Small intestine (tissue), 16 donors: ENCODE data around the gene PRUNE2. TPM values are rescaled to one million over a fixed set of nuclear protein-coding genes. Genes with fewer than 3 reads are reported as not detected.
"Not testable (repeated sequence)": the region's sequence is repeated elsewhere in the genome, so short reads cannot be mapped to it uniquely, and the experiment has no call there.

Experiments used
- DNase-seq, 2 donors: peaks; one replicate each; pipeline versions ENCODE4 v3.0.0 to v3.0.0-alpha.2; 2013
- FAIRE-seq: peaks from 2 replicates; lab custom pipeline; 2012; peaks lifted over from hg19 to GRCh38; lab: Jason Lieb, UNC
- H3K27ac ChIP-seq, 3 donors: one replicate each; pipeline ENCODE4 v1.5.1; 2013; ENCODE audit warnings: low read length in 2 of 3, mild to moderate bottlenecking in 2 of 3, control low read depth in 1 of 3, inconsistent platforms in 1 of 3, low read depth in 1 of 3, moderate library complexity in 1 of 3
- H3K27me3 ChIP-seq, 3 donors: one replicate each; pipeline ENCODE4 v1.6.1; 2013; ENCODE audit warnings: low read length in 3 of 3, inconsistent platforms in 1 of 3; ENCODE audit not compliant: control insufficient read depth in 3 of 3, insufficient read depth in 3 of 3
- H3K36me3 ChIP-seq, 3 donors: one replicate each; pipeline ENCODE4 v1.6.1; 2013; ENCODE audit warnings: low read length in 3 of 3, inconsistent platforms in 1 of 3, low read depth in 1 of 3, mild to moderate bottlenecking in 1 of 3, moderate library complexity in 1 of 3; ENCODE audit not compliant: control insufficient read depth in 3 of 3, insufficient read depth in 2 of 3
- H3K4me1 ChIP-seq, 3 donors: one replicate each; pipeline ENCODE4 v1.6.1; 2013; ENCODE audit warnings: low read length in 2 of 3, inconsistent platforms in 1 of 3, low read depth in 1 of 3, mild to moderate bottlenecking in 1 of 3, moderate library complexity in 1 of 3; ENCODE audit not compliant: control insufficient read depth in 3 of 3, insufficient read depth in 2 of 3
- H3K4me3 ChIP-seq, 3 donors: one replicate each; pipeline ENCODE4 v1.5.1; 2013; ENCODE audit warnings: low read length in 3 of 3, control low read depth in 1 of 3, inconsistent platforms in 1 of 3, low read depth in 1 of 3, mild to moderate bottlenecking in 1 of 3, moderate library complexity in 1 of 3
- H3K9me3 ChIP-seq, 2 donors: one replicate each; pipeline ENCODE4 v1.6.1; 2013; ENCODE audit warnings: low read depth in 1 of 2, low read length in 1 of 2; ENCODE audit not compliant: control insufficient read depth in 2 of 2, insufficient read depth in 1 of 2
- WGBS, 3 donors: extraction: QIAGEN DNeasy Blood & Tissue Kit; methylation state at CpG; one replicate each; pipeline ENCODE4 v1.1.7; 2013; 5-methylcytosine and 5-hydroxymethylcytosine counted together
- long read RNA-seq, 10 donors: transcript quantifications; one replicate each; lab custom pipeline, GENCODE V29; 2026
- polyA plus RNA-seq, 4 donors: library from polyadenylated mRNA; stranded (reverse) in 3 of 4; unstranded in 1 of 4; fragments of 200-250 nt in 3 of 4; fragments of 120-200 nt in 1 of 4; gene quantifications; one replicate each; pipeline versions ENCODE4 v1.2.1 to v1.2.3, GENCODE V29; 2013
- donor health status: healthy with polysubstance abuse.
- donor health status: control.
- donor health status: control.
- donor health status: Bipolar disorder and iron deficiency.
- donor health status: healthy.

The PRUNE2 gene, protein sequence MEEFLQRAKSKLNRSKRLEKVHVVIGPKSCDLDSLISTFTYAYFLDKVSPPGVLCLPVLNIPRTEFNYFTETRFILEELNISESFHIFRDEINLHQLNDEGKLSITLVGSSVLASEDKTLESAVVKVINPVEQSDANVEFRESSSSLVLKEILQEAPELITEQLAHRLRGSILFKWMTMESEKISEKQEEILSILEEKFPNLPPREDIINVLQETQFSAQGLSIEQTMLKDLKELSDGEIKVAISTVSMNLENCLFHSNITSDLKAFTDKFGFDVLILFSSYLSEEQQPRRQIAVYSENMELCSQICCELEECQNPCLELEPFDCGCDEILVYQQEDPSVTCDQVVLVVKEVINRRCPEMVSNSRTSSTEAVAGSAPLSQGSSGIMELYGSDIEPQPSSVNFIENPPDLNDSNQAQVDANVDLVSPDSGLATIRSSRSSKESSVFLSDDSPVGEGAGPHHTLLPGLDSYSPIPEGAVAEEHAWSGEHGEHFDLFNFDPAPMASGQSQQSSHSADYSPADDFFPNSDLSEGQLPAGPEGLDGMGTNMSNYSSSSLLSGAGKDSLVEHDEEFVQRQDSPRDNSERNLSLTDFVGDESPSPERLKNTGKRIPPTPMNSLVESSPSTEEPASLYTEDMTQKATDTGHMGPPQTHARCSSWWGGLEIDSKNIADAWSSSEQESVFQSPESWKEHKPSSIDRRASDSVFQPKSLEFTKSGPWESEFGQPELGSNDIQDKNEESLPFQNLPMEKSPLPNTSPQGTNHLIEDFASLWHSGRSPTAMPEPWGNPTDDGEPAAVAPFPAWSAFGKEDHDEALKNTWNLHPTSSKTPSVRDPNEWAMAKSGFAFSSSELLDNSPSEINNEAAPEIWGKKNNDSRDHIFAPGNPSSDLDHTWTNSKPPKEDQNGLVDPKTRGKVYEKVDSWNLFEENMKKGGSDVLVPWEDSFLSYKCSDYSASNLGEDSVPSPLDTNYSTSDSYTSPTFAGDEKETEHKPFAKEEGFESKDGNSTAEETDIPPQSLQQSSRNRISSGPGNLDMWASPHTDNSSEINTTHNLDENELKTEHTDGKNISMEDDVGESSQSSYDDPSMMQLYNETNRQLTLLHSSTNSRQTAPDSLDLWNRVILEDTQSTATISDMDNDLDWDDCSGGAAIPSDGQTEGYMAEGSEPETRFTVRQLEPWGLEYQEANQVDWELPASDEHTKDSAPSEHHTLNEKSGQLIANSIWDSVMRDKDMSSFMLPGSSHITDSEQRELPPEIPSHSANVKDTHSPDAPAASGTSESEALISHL (N-terminal part only)
- 10 to 100 TPM in 2 of 4 donors, 1 to 10 TPM in 2; 1.1 to 62.1 (median 7.5) TPM for polyA plus RNA-seq
- long read RNA-seq, donor 1, partial matches to known transcripts, result 64 of 67 reads
- long read RNA-seq, donor 1, other reads (novel, unspliced or antisense), result 0 of 67 reads
- long read RNA-seq, donor 2, partial matches to known transcripts, result 0 of 1 reads
- long read RNA-seq, donor 2, other reads (novel, unspliced or antisense), result 0 of 1 reads
- long read RNA-seq, donor 3, partial matches to known transcripts, result 18 of 19 reads
- long read RNA-seq, donor 3, other reads (novel, unspliced or antisense), result 0 of 19 reads
- long read RNA-seq, donor 4, result 0 reads
- long read RNA-seq, donor 5, partial matches to known transcripts, result 17 of 22 reads
- long read RNA-seq, donor 5, other reads (novel, unspliced or antisense), result 5 of 22 reads
- long read RNA-seq, donor 6, partial matches to known transcripts, result 0 of 2 reads
- long read RNA-seq, donor 6, other reads (novel, unspliced or antisense), result 0 of 2 reads
- long read RNA-seq, donor 7, result 0 reads
- long read RNA-seq, donor 8, result 0 reads
- long read RNA-seq, donor 9, partial matches to known transcripts, result 7 of 7 reads
- long read RNA-seq, donor 9, other reads (novel, unspliced or antisense), result 0 of 7 reads
- long read RNA-seq, donor 10, partial matches to known transcripts, result 29 of 30 reads
- long read RNA-seq, donor 10, other reads (novel, unspliced or antisense), result 0 of 30 reads

DNA sequence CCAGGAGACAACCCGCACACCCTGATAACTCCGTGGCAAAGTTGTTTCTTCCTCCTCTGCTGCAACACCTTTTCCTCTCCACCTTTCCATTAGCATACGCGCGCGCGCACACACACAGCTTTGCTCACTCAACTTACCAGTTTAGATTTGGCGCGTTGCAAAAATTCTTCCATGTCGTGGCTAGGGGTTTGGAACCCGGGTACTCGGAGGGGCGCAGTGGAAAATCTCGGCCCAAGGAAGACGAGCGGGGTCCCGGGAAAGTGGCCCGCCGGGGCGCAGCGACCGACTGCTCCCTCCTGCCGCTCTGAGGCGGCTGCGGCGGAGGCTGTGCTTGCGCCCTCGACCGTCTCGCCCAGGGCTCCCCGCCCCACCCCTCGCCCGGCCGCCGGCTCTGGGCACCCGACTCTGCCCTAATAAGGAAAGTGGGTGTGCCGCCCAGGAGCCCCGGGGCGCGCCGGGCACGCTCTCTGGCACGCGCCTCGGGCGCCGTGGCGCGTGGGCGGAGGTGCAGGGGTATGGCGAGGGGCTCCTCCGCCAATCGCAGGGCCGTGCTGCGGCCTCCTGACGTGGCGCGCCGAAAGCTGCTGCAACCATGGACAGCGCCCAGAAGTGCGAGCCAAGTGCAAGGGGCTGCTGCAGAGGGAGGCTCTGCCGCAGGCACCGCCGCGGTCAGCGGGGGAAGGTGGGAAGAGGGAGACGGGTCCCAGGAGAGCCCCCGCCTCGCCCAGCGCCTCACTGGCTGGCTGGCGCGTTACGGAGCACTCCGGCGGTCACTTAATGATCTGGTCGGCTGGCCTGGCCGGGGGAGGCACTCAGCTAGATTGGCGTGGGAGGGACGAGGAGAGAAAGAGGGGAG, at the start of gene PRUNE2:
PRUNE2 (minus strand) TSS at position 324 of the 856 bp plus-strand sequence; CDS start at position 173, 151 bp downstream.
- Histone ChIP-seq H3K27ac (no peak within 1 kb of the TSS), H3K4me1 (peaks cover 0 to 9% (median 0%) of the 10 kb centered on the region in 3 donors), H3K9me3 (no peaks in the 10 kb centered on the region), H3K27me3 (peaks cover 0 to 59% (median 10%) of the 10 kb centered on the region in 3 donors), H3K4me3 (peak within 1 kb of the TSS in 2 of 3 donors; percentile 13 to 45), H3K36me3 (no peaks in the 10 kb centered on the region)
- DNase-seq, result peak; percentile 69 to 90
- no peak for FAIRE-seq
- 2 to 3% (median 3%) methylated on average over 70 to 79 of the region's 79 CpGs for WGBS, 3 donors

DNA sequence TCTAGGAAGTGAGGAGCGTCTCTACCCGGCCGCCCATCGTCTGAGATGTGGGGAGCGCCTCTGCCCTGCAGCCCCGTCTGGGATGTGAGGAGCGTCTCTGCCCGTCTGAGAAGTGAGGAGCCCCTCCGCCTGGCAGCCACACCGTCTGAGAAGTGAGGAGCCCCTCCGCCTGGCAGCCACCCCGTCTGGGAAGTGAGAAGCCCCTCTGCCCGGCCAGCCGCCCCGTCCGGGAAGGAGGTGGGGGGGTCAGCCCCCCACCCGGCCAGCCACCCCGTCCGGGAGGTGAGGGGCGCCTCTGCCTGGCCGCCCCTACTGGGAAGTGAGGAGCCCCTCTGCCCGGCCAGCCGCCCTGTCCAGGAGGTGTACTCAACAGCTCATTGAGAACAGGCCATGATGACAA, 49.5 kb upstream of the PRUNE2 start:
- WGBS, 3 donors, result 86 to 96% (median 92%) methylated on average over 19 to 23 of the region's 23 CpGs
- not testable (repeated sequence) for H3K4me3 ChIP-seq, DNase-seq, H3K27ac ChIP-seq, H3K27me3 ChIP-seq, H3K36me3 ChIP-seq, FAIRE-seq, H3K4me1 ChIP-seq, H3K9me3 ChIP-seq

DNA sequence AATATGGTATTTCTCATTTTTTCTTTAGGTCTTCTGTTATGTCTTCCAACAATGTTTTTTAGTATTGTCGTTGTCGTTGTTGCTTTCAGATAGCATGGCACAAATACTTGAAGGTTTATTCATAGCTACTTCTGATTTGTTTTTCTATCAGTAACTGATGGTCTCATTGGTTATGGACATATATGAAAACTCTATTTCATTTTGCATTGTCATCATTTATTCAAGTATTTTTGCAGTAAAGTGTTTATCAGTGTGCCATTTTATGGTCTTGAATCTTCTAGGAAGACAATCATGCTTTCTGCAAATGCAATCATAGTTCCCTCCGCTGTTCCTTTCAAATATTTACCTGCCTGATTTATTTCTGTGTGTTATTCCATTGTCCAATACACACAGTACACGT, 44.0 kb upstream of the PRUNE2 start:
- Histone ChIP-seq H3K4me1 (no peaks in the 10 kb centered on the region), H3K9me3 (no peaks in the 10 kb centered on the region), H3K4me3 (no peak overlapping the region), H3K36me3 (no peaks in the 10 kb centered on the region), H3K27me3 (peaks cover 0 to 3% (median 3%) of the 10 kb centered on the region in 3 donors), H3K27ac (no peak overlapping the region)
- DNase-seq (no peak), FAIRE-seq (no peak)
- 77 to 88% (median 82%) methylated on average over 4 of the region's 4 CpGs for WGBS, 3 donors

DNA sequence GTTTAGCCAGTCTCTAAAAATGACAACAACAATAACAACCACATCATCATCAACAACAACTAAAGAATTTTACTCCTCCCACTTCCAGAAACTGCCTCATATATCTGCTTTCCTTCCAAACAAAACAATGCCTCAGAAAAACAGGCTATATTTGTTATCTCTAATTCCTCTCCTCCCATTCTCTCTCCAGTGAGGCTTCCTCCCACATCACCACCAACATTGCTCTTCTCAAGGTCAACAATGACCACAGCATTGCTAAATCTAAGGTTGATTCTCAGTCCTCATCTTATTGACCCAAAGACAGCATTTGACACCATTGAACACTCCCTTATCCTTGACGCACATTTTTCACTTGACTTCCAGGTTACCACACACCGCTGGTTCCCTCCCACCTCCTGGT, 38.1 kb upstream of the PRUNE2 start:
- no peak overlapping the region for H3K27ac ChIP-seq
- H3K36me3 ChIP-seq, result no peaks in the 10 kb centered on the region
- DNase-seq (no peak), FAIRE-seq (no peak)
- no peaks in the 10 kb centered on the region for H3K9me3 ChIP-seq
- peaks cover 0 to 3% (median 1%) of the 10 kb centered on the region in 3 donors for H3K27me3 ChIP-seq
- H3K4me3 ChIP-seq, result no peak overlapping the region
- 81 to 85% (median 85%) methylated on average over 2 of the region's 2 CpGs for WGBS, 3 donors
- no peaks in the 10 kb centered on the region for H3K4me1 ChIP-seq

DNA sequence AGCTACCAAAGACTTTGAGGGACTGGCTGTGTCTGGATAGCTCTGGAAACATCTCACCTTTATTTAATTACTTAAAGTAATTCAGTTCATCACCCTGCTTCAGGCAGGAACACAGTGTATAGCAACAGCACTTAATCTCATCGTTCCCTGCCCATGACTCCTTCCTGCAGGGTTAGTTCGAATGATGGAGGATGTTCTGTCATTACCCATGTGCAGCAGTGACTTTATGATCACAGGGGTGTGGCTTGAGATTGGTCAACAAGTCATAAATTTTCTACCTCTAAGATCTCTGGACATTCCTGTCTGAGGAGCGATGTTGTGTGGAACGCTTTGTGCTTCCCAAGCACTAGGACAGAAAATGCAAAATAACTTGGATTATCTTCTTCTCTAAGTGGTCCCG, 37.1 kb upstream of the PRUNE2 start:
- Histone ChIP-seq H3K9me3 (no peaks in the 10 kb centered on the region), H3K4me3 (no peak overlapping the region), H3K36me3 (no peaks in the 10 kb centered on the region), H3K4me1 (no peaks in the 10 kb centered on the region), H3K27ac (no peak overlapping the region), H3K27me3 (peaks cover 0 to 4% (median 1%) of the 10 kb centered on the region in 3 donors)
- FAIRE-seq (no peak), DNase-seq (peak; percentile 16 to 43)
- WGBS, 3 donors, result 41 to 72% (median 43%) methylated on average over 5 of the region's 5 CpGs

DNA sequence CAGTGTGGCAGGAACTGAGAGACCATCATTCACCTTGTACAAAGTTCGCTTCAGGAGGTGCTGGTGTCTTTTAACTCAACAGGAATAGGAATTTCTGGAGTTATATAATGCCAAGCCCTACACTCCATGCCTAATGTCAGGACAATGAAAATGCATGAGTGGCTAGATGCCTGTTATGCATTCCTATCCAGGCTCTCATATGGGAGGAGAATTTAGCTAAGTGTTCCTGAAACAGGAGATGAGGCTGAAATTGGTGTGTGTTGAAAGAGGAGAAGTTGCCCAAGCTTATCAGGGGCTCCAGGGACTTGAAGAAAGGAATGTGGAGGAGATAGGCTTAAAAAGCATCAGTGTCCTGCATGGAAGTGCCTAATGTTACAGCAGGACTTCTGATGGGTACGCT, 26.8 kb upstream of the PRUNE2 start:
- 56 to 71% (median 57%) methylated on average over 2 of the region's 2 CpGs for WGBS, 3 donors
- H3K27ac ChIP-seq, result no peak overlapping the region
- no peaks in the 10 kb centered on the region for H3K36me3 ChIP-seq
- no peak overlapping the region for H3K4me3 ChIP-seq
- no peak for FAIRE-seq
- no peaks in the 10 kb centered on the region for H3K4me1 ChIP-seq
- H3K27me3 ChIP-seq, result peaks cover 0 to 2% (median 0%) of the 10 kb centered on the region in 3 donors
- H3K9me3 ChIP-seq, result no peaks in the 10 kb centered on the region
- no peak for DNase-seq
